Activated naive CD8-positive, alpha-beta T cell treated with anti-CD3 and anti-CD28 coated beads for 36 hours (primary cell): ENCODE measurements around the gene ANKK1. TPM values are rescaled to one million over a fixed set of nuclear protein-coding genes. Genes with fewer than 3 reads are reported as not detected.

Experiments
- DNase-seq: peaks from one replicate; pipeline ENCODE4 v3.0.0; 2021
- H3K27ac Mint-ChIP-seq: one replicate; pipeline ENCODE4 v1.8.0; 2022; ENCODE audit warnings: mild to moderate bottlenecking, moderate library complexity, mixed read lengths
- H3K27me3 Mint-ChIP-seq: one replicate; pipeline ENCODE4 v1.8.0; 2022; ENCODE audit warnings: mild to moderate bottlenecking, mixed read lengths
- H3K36me3 Mint-ChIP-seq: one replicate; pipeline ENCODE4 v1.8.0; 2021; ENCODE audit warnings: mild to moderate bottlenecking, mixed read lengths
- H3K4me1 Mint-ChIP-seq: one replicate; pipeline ENCODE4 v1.8.0; 2021; ENCODE audit warnings: mixed read lengths
- H3K4me3 Mint-ChIP-seq: one replicate; pipeline ENCODE4 v1.8.0; 2022; ENCODE audit warnings: mild to moderate bottlenecking, moderate library complexity, mixed read lengths
- H3K9me3 Mint-ChIP-seq: one replicate; pipeline ENCODE4 v1.8.0; 2022; ENCODE audit warnings: mixed read lengths
- total RNA-seq, 2 experiments: library from RNA; stranded (reverse); gene quantifications; one replicate each; pipeline ENCODE4 v1.2.3, GENCODE V29; 2021

Gene ANKK1
- total RNA-seq, 2 experiments from 2014 or later, result 0.14 to 0.23 TPM

- Mint-ChIP-seq H3K9me3 (no peaks in the 10 kb centered on the region), H3K4me1 (no peaks in the 10 kb centered on the region), H3K27me3 (no peaks in the 10 kb centered on the region), H3K36me3 (no peaks in the 10 kb centered on the region), H3K4me3 (no peak overlapping the region), H3K27ac (no peak overlapping the region)
- no peak for DNase-seq
These were observed 6.0 kb downstream of the ANKK1 start for GRCh38 chr11:113393501-113393985.

- DNase-seq, result no peak
- Mint-ChIP-seq H3K27me3 (no peaks in the 10 kb centered on the region), H3K9me3 (no peaks in the 10 kb centered on the region), H3K4me3 (no peak overlapping the region), H3K27ac (no peak overlapping the region), H3K36me3 (no peaks in the 10 kb centered on the region), H3K4me1 (no peaks in the 10 kb centered on the region)
These were observed 7.3 kb downstream of the ANKK1 start for GRCh38 chr11:113394919-113395318.

GRCh38 chr11:113395782-113396336 lies 8.3 kb downstream of the ANKK1 start:
- DNase-seq, result no peak
- Mint-ChIP-seq H3K4me3 (no peak overlapping the region), H3K9me3 (no peaks in the 10 kb centered on the region), H3K27me3 (no peaks in the 10 kb centered on the region), H3K36me3 (no peaks in the 10 kb centered on the region), H3K27ac (no peak overlapping the region), H3K4me1 (no peaks in the 10 kb centered on the region)

GRCh38 chr11:113396690-113397089 lies 9.1 kb downstream of the ANKK1 start:
- H3K4me1 Mint-ChIP-seq, result no peaks in the 10 kb centered on the region
- no peaks in the 10 kb centered on the region for H3K27me3 Mint-ChIP-seq
- DNase-seq, result no peak
- H3K4me3 Mint-ChIP-seq, result no peak overlapping the region
- H3K9me3 Mint-ChIP-seq, result no peaks in the 10 kb centered on the region
- no peak overlapping the region for H3K27ac Mint-ChIP-seq
- no peaks in the 10 kb centered on the region for H3K36me3 Mint-ChIP-seq

GRCh38 chr11:113397212-113397611 lies 9.6 kb downstream of the ANKK1 start:
- no peaks in the 10 kb centered on the region for H3K27me3 Mint-ChIP-seq
- H3K4me1 Mint-ChIP-seq, result no peaks in the 10 kb centered on the region
- H3K4me3 Mint-ChIP-seq, result no peak overlapping the region
- H3K9me3 Mint-ChIP-seq, result no peaks in the 10 kb centered on the region
- no peaks in the 10 kb centered on the region for H3K36me3 Mint-ChIP-seq
- DNase-seq, result no peak
- no peak overlapping the region for H3K27ac Mint-ChIP-seq

GRCh38 chr11:113397821-113398220 lies 10.2 kb downstream of the ANKK1 start:
- DNase-seq, result no peak
- H3K9me3 Mint-ChIP-seq, result no peaks in the 10 kb centered on the region
- H3K4me1 Mint-ChIP-seq, result no peaks in the 10 kb centered on the region
- no peak overlapping the region for H3K4me3 Mint-ChIP-seq
- no peaks in the 10 kb centered on the region for H3K27me3 Mint-ChIP-seq
- no peaks in the 10 kb centered on the region for H3K36me3 Mint-ChIP-seq
- no peak overlapping the region for H3K27ac Mint-ChIP-seq

- Mint-ChIP-seq H3K36me3 (no peaks in the 10 kb centered on the region), H3K4me3 (no peak overlapping the region), H3K27me3 (no peaks in the 10 kb centered on the region), H3K27ac (no peak overlapping the region), H3K4me1 (no peaks in the 10 kb centered on the region), H3K9me3 (no peaks in the 10 kb centered on the region)
- DNase-seq, result no peak
These were observed 11.3 kb downstream of the ANKK1 start for GRCh38 chr11:113398669-113399430.

- no peak for DNase-seq
- H3K4me1 Mint-ChIP-seq, result no peaks in the 10 kb centered on the region
- no peak overlapping the region for H3K27ac Mint-ChIP-seq
- no peaks in the 10 kb centered on the region for H3K27me3 Mint-ChIP-seq
- H3K4me3 Mint-ChIP-seq, result no peak overlapping the region
- H3K36me3 Mint-ChIP-seq, result no peaks in the 10 kb centered on the region
- no peaks in the 10 kb centered on the region for H3K9me3 Mint-ChIP-seq
These were observed 13.2 kb downstream of the ANKK1 start for GRCh38 chr11:113400631-113401230.

- Mint-ChIP-seq H3K4me3 (no peak overlapping the region), H3K27me3 (no peaks in the 10 kb centered on the region), H3K36me3 (no peaks in the 10 kb centered on the region), H3K9me3 (no peaks in the 10 kb centered on the region), H3K4me1 (no peaks in the 10 kb centered on the region), H3K27ac (no peak overlapping the region)
- no peak for DNase-seq
These were observed 14.1 kb downstream of the ANKK1 start for GRCh38 chr11:113401718-113402117.

GRCh38 chr11:113404859-113405430 lies 17.4 kb downstream of the ANKK1 start:
- H3K36me3 Mint-ChIP-seq, result no peaks in the 10 kb centered on the region
- H3K4me1 Mint-ChIP-seq, result no peaks in the 10 kb centered on the region
- no peaks in the 10 kb centered on the region for H3K9me3 Mint-ChIP-seq
- H3K27ac Mint-ChIP-seq, result no peak overlapping the region
- no peak overlapping the region for H3K4me3 Mint-ChIP-seq
- no peak for DNase-seq
- no peaks in the 10 kb centered on the region for H3K27me3 Mint-ChIP-seq

- no peak for DNase-seq
- no peaks in the 10 kb centered on the region for H3K27me3 Mint-ChIP-seq
- H3K36me3 Mint-ChIP-seq, result no peaks in the 10 kb centered on the region
- no peak overlapping the region for H3K4me3 Mint-ChIP-seq
- H3K4me1 Mint-ChIP-seq, result no peaks in the 10 kb centered on the region
- H3K9me3 Mint-ChIP-seq, result no peaks in the 10 kb centered on the region
- no peak overlapping the region for H3K27ac Mint-ChIP-seq
These were observed 18.3 kb downstream of the ANKK1 start for GRCh38 chr11:113405724-113406478.

- Mint-ChIP-seq H3K4me3 (no peak overlapping the region), H3K27me3 (no peaks in the 10 kb centered on the region), H3K36me3 (no peaks in the 10 kb centered on the region), H3K27ac (no peak overlapping the region), H3K9me3 (no peaks in the 10 kb centered on the region), H3K4me1 (no peaks in the 10 kb centered on the region)
- no peak for DNase-seq
These were observed 19.6 kb downstream of the ANKK1 start for GRCh38 chr11:113407163-113407562.

GRCh38 chr11:113408206-113408605 lies 20.6 kb downstream of the ANKK1 start:
- H3K27me3 Mint-ChIP-seq, result no peaks in the 10 kb centered on the region
- no peaks in the 10 kb centered on the region for H3K4me1 Mint-ChIP-seq
- DNase-seq, result no peak
- H3K27ac Mint-ChIP-seq, result no peak overlapping the region
- no peaks in the 10 kb centered on the region for H3K9me3 Mint-ChIP-seq
- no peak overlapping the region for H3K4me3 Mint-ChIP-seq
- H3K36me3 Mint-ChIP-seq, result no peaks in the 10 kb centered on the region

- no peaks in the 10 kb centered on the region for H3K27me3 Mint-ChIP-seq
- H3K27ac Mint-ChIP-seq, result no peak overlapping the region
- H3K36me3 Mint-ChIP-seq, result no peaks in the 10 kb centered on the region
- H3K4me1 Mint-ChIP-seq, result no peaks in the 10 kb centered on the region
- H3K4me3 Mint-ChIP-seq, result no peak overlapping the region
- no peak for DNase-seq
- no peaks in the 10 kb centered on the region for H3K9me3 Mint-ChIP-seq
These were observed 21.3 kb downstream of the ANKK1 start for GRCh38 chr11:113408887-113409286.

GRCh38 chr11:113409526-113409925 lies 21.9 kb downstream of the ANKK1 start:
- no peak overlapping the region for H3K4me3 Mint-ChIP-seq
- H3K27me3 Mint-ChIP-seq, result peaks cover 3% of the 10 kb centered on the region
- no peaks in the 10 kb centered on the region for H3K36me3 Mint-ChIP-seq
- DNase-seq, result no peak
- H3K27ac Mint-ChIP-seq, result no peak overlapping the region
- no peaks in the 10 kb centered on the region for H3K9me3 Mint-ChIP-seq
- no peaks in the 10 kb centered on the region for H3K4me1 Mint-ChIP-seq
